ENCODE data around the gene GPR84. TPM values are rescaled to one million over a fixed set of nuclear protein-coding genes. Genes with fewer than 3 reads are reported as not detected.

GPR84 gene
- total and polyA plus RNA-seq, 8 donors = 0.46 to 1.4 (median 0.50) TPM; not detected in 5

DNA sequence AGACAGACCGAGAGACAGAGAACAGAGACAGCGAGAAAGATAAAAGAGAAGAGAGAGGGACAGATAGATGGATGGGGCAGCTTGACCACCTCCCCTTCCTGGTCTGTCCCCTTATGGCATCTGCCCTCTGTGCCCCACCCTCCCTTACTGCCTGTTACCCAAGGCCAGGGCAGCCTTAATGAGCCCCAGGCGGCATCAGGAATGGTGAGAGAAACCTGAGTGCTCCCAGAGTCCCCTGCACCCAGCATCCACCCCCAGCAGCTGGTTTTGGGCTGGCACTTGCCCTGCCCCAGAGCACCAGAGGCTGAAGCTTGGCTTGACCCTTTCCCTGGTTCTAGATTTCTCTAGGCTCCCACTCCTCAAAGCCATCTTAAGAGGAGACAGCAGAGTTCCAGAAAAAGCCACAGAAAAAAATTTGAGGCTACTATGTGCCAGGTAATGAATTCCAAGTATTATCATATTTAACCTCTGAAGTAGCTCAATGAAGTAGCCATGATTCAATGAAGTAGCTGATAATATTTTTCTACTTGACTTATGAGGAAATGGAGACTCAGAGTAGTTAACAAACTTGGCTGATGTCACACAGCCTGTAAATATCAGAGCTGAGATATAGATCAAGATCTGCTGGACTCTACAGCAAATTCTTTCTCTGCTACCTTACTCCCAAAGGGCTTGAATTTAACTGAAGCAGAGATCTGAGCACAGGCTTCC is 22.3 kb upstream of the GPR84 start:
- Histone ChIP-seq H3K27ac (peak overlapping the region in 3 of 5 donors; percentile 53 to 73 (median 72)), H3K4me3 (no peak overlapping the region), H3K9me3 (no peaks in the 10 kb centered on the region), H3K27me3 (no peaks in the 10 kb centered on the region), H3K4me1 (peaks cover 0 to 52% (median 23%) of the 10 kb centered on the region in 4 donors), H3K36me3 (no peaks in the 10 kb centered on the region)
- intact Hi-C loops (cut with DNase I; ENCODE audit: low total_unique reads) = no loop called here
- TF ChIP-seq EP300 (IDR thresholded peaks at IDR 0.05) (no peak), CTCF (IDR thresholded peaks at IDR 0.05) (no peak), POLR2A (IDR thresholded peaks at IDR 0.05) (no peak)
- 81 to 95% (median 89%) methylated on average over 3 of the region's 3 CpGs for WGBS, 5 donors
- no peak for DNase-seq

- intact Hi-C loops (cut with DNase I; ENCODE audit: low total_unique reads) = no loop called here
- peaks cover 0 to 40% (median 13%) of the 10 kb centered on the region in 4 donors for H3K4me1 ChIP-seq
- H3K27ac ChIP-seq = peak overlapping the region; percentile 15 to 73 (median 54)
- no peaks in the 10 kb centered on the region for H3K36me3 ChIP-seq
- WGBS, 5 donors = 42 to 64% (median 62%) methylated on average over 10 of the region's 10 CpGs
- no peaks in the 10 kb centered on the region for H3K9me3 ChIP-seq
- TF ChIP-seq POLR2AphosphoS5 (IDR thresholded peaks at IDR 0.05) (no peak), POLR2A (IDR thresholded peaks at IDR 0.05) (no peak), CTCF (IDR thresholded peaks at IDR 0.05) (no peak), EP300 (IDR thresholded peaks at IDR 0.05) (no peak)
- no peaks in the 10 kb centered on the region for H3K27me3 ChIP-seq
- H3K4me3 ChIP-seq = no peak overlapping the region
- no peak for DNase-seq
These were observed 21.1 kb upstream of the GPR84 start for GRCh38 chr12:54385251-54385914.

DNA sequence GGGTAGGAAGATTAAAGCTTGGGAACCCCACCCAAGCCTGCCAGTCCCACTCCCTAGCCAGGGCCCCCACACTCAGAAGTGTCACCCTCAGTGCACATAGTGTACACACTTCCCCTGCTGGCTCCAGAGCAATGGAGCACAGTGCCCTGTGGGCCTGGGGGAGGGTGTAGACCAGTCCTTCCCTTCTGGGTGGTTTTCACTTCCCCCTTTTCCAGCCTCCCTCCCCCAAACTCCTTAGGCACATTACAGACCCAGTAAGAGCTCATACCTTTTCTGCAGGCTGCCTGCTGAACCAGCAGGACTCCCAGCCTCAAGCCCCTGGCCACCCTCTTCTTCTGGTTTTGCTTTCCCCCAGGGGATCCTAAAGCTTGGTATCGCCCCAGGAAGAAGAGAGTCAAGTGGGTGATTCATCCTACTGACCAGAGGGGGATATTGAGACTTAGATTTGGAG is 20.3 kb upstream of the GPR84 start, which contains the start of gene ZNF385A:
TSS of gene ZNF385A (minus strand) at position 143 of the 451 bp plus-strand sequence. CDS start 219 bp downstream, outside the sequence.
- Histone ChIP-seq H3K4me1 (peaks cover under 1 to 41% (median 14%) of the 10 kb centered on the region in 4 donors), H3K9me3 (no peaks in the 10 kb centered on the region), H3K27ac (peak within 1 kb of the TSS; percentile 31 to 73 (median 54)), H3K27me3 (no peaks in the 10 kb centered on the region), H3K36me3 (no peaks in the 10 kb centered on the region), H3K4me3 (no peak within 1 kb of the TSS)
- 78 to 100% (median 88%) methylated on average over 1 of the region's 1 CpG for WGBS, 5 donors
- peak in 1 of 2 donors; percentile 48 for DNase-seq
- intact Hi-C loops (cut with DNase I; ENCODE audit: low total_unique reads) = no loop called here
- TF ChIP-seq POLR2A (IDR thresholded peaks at IDR 0.05) (no peak), CTCF (IDR thresholded peaks at IDR 0.05) (no peak), EP300 (IDR thresholded peaks at IDR 0.05) (no peak), POLR2AphosphoS5 (IDR thresholded peaks at IDR 0.05) (no peak)

DNA sequence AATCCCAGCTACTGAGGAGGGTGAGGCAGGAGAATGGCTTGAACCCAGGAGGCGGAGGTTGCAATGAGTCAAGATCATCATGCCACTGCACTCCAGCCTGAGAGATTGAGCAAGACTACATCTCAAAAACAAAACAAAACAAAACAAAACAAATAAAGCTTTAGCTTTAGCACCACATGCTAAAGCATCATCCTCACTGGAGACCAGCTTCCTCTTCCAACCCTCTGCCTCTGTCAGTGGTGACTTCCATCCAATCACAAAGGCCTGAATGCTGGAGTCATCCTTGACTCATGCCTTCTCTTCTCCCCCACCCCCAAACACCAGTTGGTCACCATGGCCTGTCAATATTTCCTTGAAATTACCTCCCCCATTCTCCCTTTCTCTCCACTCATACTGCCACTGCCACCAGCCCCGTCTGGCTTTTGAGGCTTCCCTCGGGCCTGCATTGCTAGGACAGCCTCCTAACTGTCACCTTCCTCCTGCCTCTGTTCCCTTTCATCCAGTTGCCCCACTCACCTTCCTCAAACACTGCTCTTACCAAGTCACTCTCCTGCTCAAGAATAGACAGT is 18.8 kb upstream of the GPR84 start:
- intact Hi-C loops (cut with DNase I; ENCODE audit: low total_unique reads) = no loop called here

More for the DNA sequence above, 18.8 kb upstream of the GPR84 start:
- Histone ChIP-seq H3K27me3 (no peaks in the 10 kb centered on the region), H3K9me3 (no peaks in the 10 kb centered on the region), H3K4me3 (no peak overlapping the region), H3K4me1 (peaks cover 5 to 52% (median 25%) of the 10 kb centered on the region in 4 donors), H3K27ac (peak overlapping the region in 3 of 5 donors; percentile 63 to 72 (median 72)), H3K36me3 (no peaks in the 10 kb centered on the region)
- no peak for DNase-seq
- TF ChIP-seq POLR2AphosphoS5 (IDR thresholded peaks at IDR 0.05) = peak in 1 of 3 donors; percentile 19
- no peak for TF ChIP-seq CTCF (IDR thresholded peaks at IDR 0.05)
- 73 to 88% (median 74%) methylated on average over 3 of the region's 3 CpGs for WGBS, 5 donors
